ACC112 (cell line): ENCODE data around the gene PRR23E.

Source experiments
- H2AFZ ChIP-seq: fragments of 200-600 bp; sonication (generic); one replicate; pipeline ENCODE4 v1.6.0; 2017; ENCODE audit warnings: antibody characterized with exemption, low read length; ENCODE audit not compliant: unreplicated experiment
- H3K27ac ChIP-seq: fragments of 200-600 bp; sonication (generic); 2 replicates; pipeline ENCODE4 v1.5.1; 2014; ENCODE audit warnings: low read depth, mild to moderate bottlenecking, antibody characterized with exemption, low read length, moderate library complexity
- H3K27me3 ChIP-seq: fragments of 200-600 bp; sonication (generic); 2 replicates; pipeline ENCODE4 v1.6.1; 2014; ENCODE audit warnings: mild to moderate bottlenecking, antibody characterized with exemption, low read length, moderate library complexity, mixed read lengths; ENCODE audit not compliant: insufficient read depth
- H3K36me3 ChIP-seq: fragments of 200-600 bp; sonication (generic); 2 replicates; pipeline ENCODE4 v1.6.1; 2016; ENCODE audit warnings: mild to moderate bottlenecking, antibody characterized with exemption, low read length, moderate library complexity, mixed read lengths; ENCODE audit not compliant: insufficient read depth
- H3K4me1 ChIP-seq: fragments of 200-600 bp; sonication (generic); one replicate; pipeline ENCODE4 v1.6.1; 2016; ENCODE audit warnings: low read length, mixed read lengths; ENCODE audit not compliant: insufficient read depth, unreplicated experiment, control insufficient read depth
- H3K4me3 ChIP-seq: fragments of 200-600 bp; sonication (generic); 2 replicates; pipeline ENCODE4 v1.5.1; 2014; ENCODE audit warnings: mild to moderate bottlenecking, low read depth, low read length
- H3K79me2 ChIP-seq: fragments of 200-600 bp; sonication (generic); one replicate; pipeline ENCODE4 v1.6.0; 2016; ENCODE audit warnings: low read length; ENCODE audit not compliant: control insufficient read depth, unreplicated experiment, insufficient read depth

PRR23E gene

DNA sequence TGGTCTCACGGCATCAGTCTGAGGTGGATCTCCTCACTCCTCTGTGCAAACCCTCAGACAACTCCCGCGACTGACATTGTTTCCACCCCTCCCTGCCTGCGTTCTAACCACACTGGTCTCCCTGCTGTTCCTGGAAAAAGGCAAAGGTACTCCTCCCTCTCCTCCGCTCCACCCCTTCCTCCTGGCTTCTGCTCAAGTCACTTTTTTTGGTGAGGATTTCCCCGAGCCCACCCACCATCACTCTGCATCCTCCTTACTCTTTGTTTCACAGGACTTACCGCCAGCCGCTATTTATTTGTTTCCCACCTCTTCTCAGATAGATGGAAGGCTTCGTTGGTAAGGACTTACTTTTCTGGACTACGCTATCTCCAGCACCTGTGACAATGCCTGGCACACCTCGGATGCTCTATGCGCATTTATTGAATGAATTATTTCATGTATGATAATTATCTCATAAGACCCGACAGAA lies 25.6 kb downstream of the PRR23E start:
- no peaks in the 10 kb centered on the region for H3K36me3 ChIP-seq
- H3K4me3 ChIP-seq: no peak overlapping the region
- H3K27me3 ChIP-seq: peaks cover 21% of the 10 kb centered on the region; the same call in 1 of the 2 replicates
- H3K27ac ChIP-seq: no peak overlapping the region
- H3K4me1 ChIP-seq: peaks cover 8% of the 10 kb centered on the region
- H3K79me2 ChIP-seq: no peaks in the 10 kb centered on the region
- H2AFZ ChIP-seq: no peak overlapping the region

DNA sequence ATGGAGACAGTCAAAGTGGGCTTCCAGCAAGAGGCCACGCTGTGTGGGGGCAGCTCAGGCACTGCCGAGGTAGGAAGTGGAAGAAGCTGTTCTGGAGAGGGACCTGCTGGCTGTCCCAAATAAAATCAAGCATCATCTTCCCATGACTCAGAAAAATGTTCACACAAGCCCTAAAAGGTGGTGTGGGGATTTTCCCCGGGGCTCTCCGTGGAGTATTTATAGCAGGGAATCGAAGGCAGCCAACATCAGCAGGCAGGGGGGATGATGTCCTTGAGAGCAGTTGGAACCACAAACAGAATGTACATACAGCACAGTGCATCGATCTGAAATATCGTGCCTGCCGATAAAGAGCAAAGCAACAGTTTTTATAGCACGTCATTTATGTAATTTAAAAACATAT lies 27.6 kb downstream of the PRR23E start:
- Histone ChIP-seq H3K79me2 (no peaks in the 10 kb centered on the region), H3K27ac (no peak overlapping the region), H3K4me1 (peaks cover 8% of the 10 kb centered on the region), H3K27me3 (peaks cover 25% of the 10 kb centered on the region; the same call in 1 of the 2 replicates), H3K4me3 (no peak overlapping the region), H2AFZ (no peak overlapping the region), H3K36me3 (no peaks in the 10 kb centered on the region)

DNA sequence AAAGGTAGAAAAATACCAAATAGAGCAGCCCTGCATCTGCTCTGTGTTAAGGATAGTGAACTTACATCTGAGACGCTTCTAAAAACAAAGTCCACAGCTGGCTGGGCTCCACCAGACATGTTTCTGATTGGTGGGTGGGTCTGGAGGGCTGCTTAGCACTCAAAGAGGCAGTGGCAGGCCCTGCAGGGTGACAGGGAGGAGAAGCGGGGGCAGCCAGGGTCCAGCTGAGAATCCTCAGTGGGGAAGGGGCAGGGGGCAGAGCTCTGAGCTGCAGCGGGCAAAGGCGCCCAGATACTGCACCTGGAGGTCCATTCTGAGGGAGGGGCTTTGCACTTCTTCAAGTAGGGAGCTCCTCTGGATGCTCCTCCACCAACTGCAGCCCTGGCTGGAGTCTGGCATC lies 28.1 kb downstream of the PRR23E start:
- Histone ChIP-seq H3K4me3 (no peak overlapping the region), H3K79me2 (no peaks in the 10 kb centered on the region), H3K36me3 (no peaks in the 10 kb centered on the region), H2AFZ (no peak overlapping the region), H3K27me3 (peaks cover 30% of the 10 kb centered on the region; the same call in 1 of the 2 replicates), H3K27ac (no peak overlapping the region), H3K4me1 (peaks cover 8% of the 10 kb centered on the region)

DNA sequence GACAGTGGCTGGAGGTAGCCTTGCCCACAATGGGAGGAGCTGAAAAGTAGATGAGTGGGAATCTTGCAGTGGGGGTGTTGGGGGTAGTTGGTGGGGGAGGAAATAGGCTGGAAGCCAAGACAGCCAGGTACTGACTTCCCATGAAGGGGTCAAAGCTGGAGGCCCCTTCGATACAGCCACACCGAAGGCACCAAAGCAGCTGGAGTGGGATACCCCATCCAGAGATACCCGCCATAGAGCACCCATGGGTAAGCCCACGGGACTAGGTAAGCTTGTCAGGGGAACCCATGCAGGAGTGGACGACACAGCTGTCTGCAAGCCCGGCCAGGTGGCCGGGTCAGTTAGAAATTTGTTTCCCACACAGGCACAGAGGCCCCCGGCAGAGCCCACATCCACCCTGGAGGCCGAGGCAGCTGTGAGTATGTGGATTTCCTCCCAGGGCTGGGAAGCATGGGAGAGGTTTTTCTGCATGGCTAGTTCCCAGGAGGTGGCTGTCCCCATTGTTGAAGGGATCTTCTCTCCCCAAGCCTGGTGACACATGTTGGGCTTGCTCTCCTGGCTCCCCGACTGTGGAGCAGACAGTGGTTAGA lies 28.6 kb downstream of the PRR23E start:
- Histone ChIP-seq H3K36me3 (no peaks in the 10 kb centered on the region), H3K79me2 (no peaks in the 10 kb centered on the region), H2AFZ (no peak overlapping the region), H3K27ac (no peak overlapping the region), H3K27me3 (peaks cover 35% of the 10 kb centered on the region; the same call in 1 of the 2 replicates), H3K4me1 (peaks cover 8% of the 10 kb centered on the region), H3K4me3 (no peak overlapping the region)

DNA sequence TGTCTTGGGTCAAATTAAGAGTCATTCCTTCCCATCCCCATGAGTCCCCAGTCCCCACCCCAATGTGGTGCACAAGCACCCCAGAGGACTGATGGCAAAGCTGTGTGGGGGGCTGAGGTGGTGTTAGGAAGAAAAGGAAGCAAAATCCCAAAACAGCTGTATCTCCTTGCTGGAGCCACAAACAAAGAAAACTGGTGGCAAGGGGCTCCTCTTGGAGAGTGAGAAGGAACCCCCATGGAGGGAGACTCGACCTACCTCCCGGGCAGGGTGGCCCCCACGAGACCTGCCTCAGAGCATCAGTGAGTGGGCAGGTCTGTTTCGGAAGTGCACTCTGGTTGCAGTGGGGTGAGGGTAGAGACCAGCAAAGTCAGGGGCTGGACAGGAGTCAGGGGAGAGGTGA lies 29.2 kb downstream of the PRR23E start:
- Histone ChIP-seq H3K4me3 (no peak overlapping the region), H2AFZ (no peak overlapping the region), H3K36me3 (no peaks in the 10 kb centered on the region), H3K4me1 (peaks cover 3% of the 10 kb centered on the region), H3K79me2 (no peaks in the 10 kb centered on the region), H3K27ac (no peak overlapping the region), H3K27me3 (peaks cover 36% of the 10 kb centered on the region; the same call in 1 of the 2 replicates)

DNA sequence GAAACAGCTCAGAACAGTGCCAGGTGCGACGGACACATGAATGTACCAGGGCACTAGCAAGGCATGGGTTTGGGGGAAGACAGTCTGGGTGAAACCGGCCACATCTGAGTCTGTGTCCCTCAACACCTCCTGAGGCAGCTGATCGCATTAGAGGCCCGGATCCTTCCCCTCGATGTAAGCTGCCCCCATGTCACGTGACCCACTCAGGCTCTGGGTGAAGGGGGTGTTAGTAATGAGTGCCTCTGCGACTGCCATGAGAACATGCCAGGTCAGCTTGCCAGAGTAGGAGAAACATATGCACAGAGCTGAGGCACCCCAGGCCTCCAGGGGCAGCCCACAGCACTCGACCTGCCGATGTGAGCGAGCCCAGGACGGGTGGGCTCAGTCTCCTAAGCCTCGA lies 29.7 kb downstream of the PRR23E start:
- no peaks in the 10 kb centered on the region for H3K36me3 ChIP-seq
- H3K79me2 ChIP-seq: no peaks in the 10 kb centered on the region
- no peaks in the 10 kb centered on the region for H3K4me1 ChIP-seq
- H3K27me3 ChIP-seq: peaks cover 36% of the 10 kb centered on the region; the same call in 1 of the 2 replicates
- no peak overlapping the region for H2AFZ ChIP-seq
- H3K4me3 ChIP-seq: no peak overlapping the region
- H3K27ac ChIP-seq: no peak overlapping the region

DNA sequence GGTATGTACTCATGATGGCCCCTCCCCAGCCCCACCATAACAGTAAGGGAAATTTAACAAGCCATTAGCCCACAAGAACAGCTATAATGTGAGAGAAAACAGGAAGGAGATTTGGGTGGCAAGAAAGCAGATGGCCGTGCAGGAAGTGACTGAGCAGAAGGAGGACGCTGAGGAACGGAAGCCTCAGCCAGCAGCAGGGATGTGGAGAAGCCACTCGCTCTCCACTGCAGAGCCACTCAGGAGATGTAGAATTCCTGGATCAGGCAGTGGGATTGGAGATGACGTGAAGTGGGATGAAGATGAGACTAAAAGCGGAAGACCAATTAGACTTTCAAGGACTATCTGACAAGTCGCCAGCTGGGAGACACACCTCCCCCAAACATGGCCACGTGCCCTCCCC lies 31.2 kb downstream of the PRR23E start:
- Histone ChIP-seq H3K79me2 (no peaks in the 10 kb centered on the region), H3K27ac (no peak overlapping the region), H2AFZ (no peak overlapping the region), H3K27me3 (peaks cover 36% of the 10 kb centered on the region; the same call in 1 of the 2 replicates), H3K36me3 (no peaks in the 10 kb centered on the region), H3K4me3 (no peak overlapping the region), H3K4me1 (no peaks in the 10 kb centered on the region)

DNA sequence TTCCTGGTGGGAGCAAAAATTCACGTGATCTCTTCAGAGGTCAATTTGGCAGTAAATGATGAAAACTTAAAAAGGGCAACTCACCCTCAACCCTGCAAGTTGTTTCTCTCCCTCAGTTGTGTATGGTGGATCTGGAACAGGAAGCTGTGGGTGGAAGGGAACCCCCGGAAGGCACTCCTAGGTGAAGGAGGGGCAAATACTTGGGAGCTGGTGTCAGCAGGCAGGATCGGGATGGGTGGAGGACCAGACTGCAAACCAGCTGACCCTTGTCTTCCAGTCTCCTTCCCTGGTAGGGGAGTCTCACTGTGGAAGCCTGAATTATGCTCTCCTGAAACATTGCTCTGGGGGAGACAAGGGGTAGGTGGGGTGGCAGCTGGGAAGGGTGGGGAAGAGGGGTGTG lies 33.5 kb downstream of the PRR23E start:
- no peaks in the 10 kb centered on the region for H3K36me3 ChIP-seq

DNA sequence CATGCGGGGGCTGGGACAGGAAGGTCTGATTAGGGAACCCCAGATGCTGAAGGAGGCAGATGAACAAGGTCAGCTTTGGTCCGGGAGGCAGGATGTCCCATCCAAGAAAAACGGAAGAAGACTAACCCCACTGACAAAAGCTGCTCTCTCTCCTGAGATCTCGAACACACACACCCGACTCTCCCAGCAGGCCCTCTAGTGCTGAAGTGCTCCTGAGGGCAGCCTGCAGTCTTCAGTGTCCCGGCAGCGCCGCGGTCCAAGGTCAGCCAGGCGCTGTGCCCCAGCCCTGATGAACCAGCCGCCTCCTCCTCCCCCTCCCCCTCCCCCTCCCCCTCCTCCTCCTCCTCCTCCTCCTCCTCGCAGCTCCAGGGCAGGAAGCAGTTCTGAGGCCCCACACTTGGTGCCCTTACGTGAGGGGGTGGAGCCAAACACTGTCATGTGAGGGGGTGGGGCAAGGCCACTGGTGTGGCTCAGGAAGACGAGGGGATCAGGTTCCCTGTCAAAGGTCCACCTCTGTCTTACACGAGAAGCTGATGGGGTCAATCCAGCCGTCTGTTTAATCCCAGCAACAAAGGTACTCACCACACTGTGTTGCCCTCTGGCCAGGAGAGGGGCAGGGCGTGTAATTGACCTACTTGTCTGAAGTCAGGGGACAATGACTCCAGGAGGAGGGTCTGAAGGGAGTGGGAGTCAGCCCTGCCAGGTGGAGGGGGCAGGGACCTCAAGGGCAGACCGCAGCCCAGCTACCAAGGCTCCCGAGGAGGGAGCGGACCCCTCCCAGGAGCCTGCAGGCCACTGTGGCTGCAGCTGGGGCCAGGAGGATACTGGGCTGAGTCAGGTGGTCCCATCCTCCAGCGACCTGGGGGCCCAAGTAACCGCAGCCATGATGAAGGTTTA lies 34.3 kb downstream of the PRR23E start:
- Histone ChIP-seq H3K36me3 (no peaks in the 10 kb centered on the region), H3K79me2 (no peaks in the 10 kb centered on the region), H3K27me3 (peaks cover 34% of the 10 kb centered on the region), H3K27ac (no peak overlapping the region), H2AFZ (no peak overlapping the region), H3K4me1 (no peaks in the 10 kb centered on the region), H3K4me3 (no peak overlapping the region)

More for the DNA sequence above, 33.5 kb downstream of the PRR23E start:
- H3K4me3 ChIP-seq: no peak overlapping the region
- H3K27ac ChIP-seq: no peak overlapping the region
- H2AFZ ChIP-seq: no peak overlapping the region
- H3K27me3 ChIP-seq: peaks cover 39% of the 10 kb centered on the region
- H3K79me2 ChIP-seq: no peaks in the 10 kb centered on the region
- H3K4me1 ChIP-seq: no peaks in the 10 kb centered on the region

DNA sequence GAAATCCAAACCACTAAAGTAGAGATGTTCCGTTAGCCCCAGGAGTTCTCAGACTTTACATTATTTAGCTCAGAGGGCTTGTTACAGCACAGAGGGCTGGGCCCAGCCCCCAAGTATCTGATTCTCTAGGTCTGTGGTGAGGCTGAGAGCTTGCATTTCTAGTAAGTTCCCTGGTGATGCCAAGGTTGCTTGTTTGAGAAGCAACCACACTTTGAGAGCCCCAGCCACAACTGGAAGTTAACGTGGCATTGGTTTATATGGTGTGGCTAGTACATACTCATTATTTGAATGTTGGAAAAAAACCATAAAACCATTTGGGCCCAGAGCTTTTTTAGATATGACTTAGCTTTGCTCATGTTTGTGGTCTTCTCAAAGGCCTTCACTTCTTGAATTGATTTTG lies 35.9 kb downstream of the PRR23E start:
- no peaks in the 10 kb centered on the region for H3K36me3 ChIP-seq

DNA sequence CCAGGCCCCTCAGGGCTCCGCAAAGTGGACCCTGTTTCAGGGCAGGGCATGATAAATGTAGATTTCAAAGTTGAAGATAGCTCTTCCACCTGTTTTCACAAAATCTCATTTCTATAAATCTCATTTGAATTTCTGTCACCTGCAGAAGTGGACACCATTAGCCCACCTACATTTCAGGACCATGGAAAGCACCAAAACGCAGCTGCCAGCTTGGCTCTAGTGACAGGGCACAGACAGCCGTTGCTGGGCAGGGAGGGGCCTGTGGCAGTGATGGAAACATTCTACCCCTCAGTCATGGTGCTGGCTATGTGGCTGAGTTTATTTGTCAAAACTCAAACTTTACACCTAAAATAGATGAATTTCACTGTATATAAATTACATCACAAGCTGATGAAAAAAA lies 40.4 kb downstream of the PRR23E start:
- Histone ChIP-seq H3K79me2 (no peaks in the 10 kb centered on the region), H3K36me3 (no peaks in the 10 kb centered on the region), H3K4me1 (no peaks in the 10 kb centered on the region), H3K27ac (no peak overlapping the region), H3K27me3 (peaks cover 13% of the 10 kb centered on the region), H2AFZ (no peak overlapping the region), H3K4me3 (no peak overlapping the region)

More for the DNA sequence above, 35.9 kb downstream of the PRR23E start:
- H2AFZ ChIP-seq: no peak overlapping the region
- peaks cover 22% of the 10 kb centered on the region for H3K27me3 ChIP-seq
- H3K27ac ChIP-seq: no peak overlapping the region
- no peaks in the 10 kb centered on the region for H3K4me1 ChIP-seq
- H3K79me2 ChIP-seq: no peaks in the 10 kb centered on the region
- no peak overlapping the region for H3K4me3 ChIP-seq
